HG02759 (cell line): ENCODE data around the gene SANBR.

ENCODE experiments used
- ATAC-seq: cut with Tn5 transposase; IDR thresholded peaks from one replicate; pipeline ENCODE4 v1.9.1; 2021; ENCODE audit warnings: mild to moderate bottlenecking, moderate library complexity; ENCODE audit not compliant: unreplicated experiment

Gene SANBR

GRCh38 chr2:61089797-61090196 is 24.1 kb downstream of the SANBR start:
- no peak for ATAC-seq

GRCh38 chr2:61090386-61090921 is 24.8 kb downstream of the SANBR start:
- no peak for ATAC-seq

- no peak for ATAC-seq
These were observed 25.8 kb downstream of the SANBR start for GRCh38 chr2:61091485-61091884.

- ATAC-seq, result no peak
These were observed 30.8 kb downstream of the SANBR start for GRCh38 chr2:61096438-61096837.

GRCh38 chr2:61100801-61101200 is 35.1 kb downstream of the SANBR start:
- ATAC-seq, result no peak

- ATAC-seq, result no peak
These were observed 43.6 kb downstream of the SANBR start for GRCh38 chr2:61109291-61109690.

GRCh38 chr2:61111708-61112107 is 46.0 kb downstream of the SANBR start:
- no peak for ATAC-seq

- ATAC-seq, result no peak
These were observed 48.5 kb downstream of the SANBR start for GRCh38 chr2:61114147-61114546.
